Measurements from ENCODE around the gene TRMT13.

GRCh38 chr1:100089082-100089481 is 43.9 kb upstream of the TRMT13 start:
- TF ChIP-seq POLR2AphosphoS5 (IDR thresholded peaks at IDR 0.05; ENCODE audit: low read depth, low read length) (no peak), SIN3A (IDR thresholded peaks at IDR 0.05; ENCODE audit: borderline replicate concordance, insufficient read depth, low read length) (no peak), TAF1 (IDR thresholded peaks at IDR 0.05; ENCODE audit: borderline replicate concordance, insufficient read depth, low read length) (no peak), REST (IDR thresholded peaks at IDR 0.05; ENCODE audit: insufficient read depth in 1 of 2, low read depth in 2 of 2, low read length in 2 of 2) (no peak), FOXP2 (optimal IDR thresholded peaks at IDR 0.05; ENCODE audit: borderline replicate concordance, extremely low read depth, extremely low read length, insufficient read depth) (no peak)
